Left renal pelvis (tissue), 4 donors: ENCODE results near the gene IMMP2L. TPM values are rescaled to one million over a fixed set of nuclear protein-coding genes. Genes with fewer than 3 reads are reported as not detected.

Source experiments
- DNase-seq, 4 donors: peaks; one replicate each; pipeline ENCODE4 v3.0.0-alpha.2; 2013; ENCODE audit warnings: low read depth in 4 of 4, low spot score in 3 of 4
- polyA plus RNA-seq, 4 donors: library from polyadenylated mRNA; unstranded; fragments of 120-200 nt; gene quantifications; one replicate each; pipeline ENCODE4 v1.2.1, GENCODE V29; 2013; ENCODE audit not compliant: insufficient read length in 4 of 4

Gene IMMP2L
- polyA plus RNA-seq, 4 donors, result 19.8 to 41.9 (median 41.3) TPM

DNA sequence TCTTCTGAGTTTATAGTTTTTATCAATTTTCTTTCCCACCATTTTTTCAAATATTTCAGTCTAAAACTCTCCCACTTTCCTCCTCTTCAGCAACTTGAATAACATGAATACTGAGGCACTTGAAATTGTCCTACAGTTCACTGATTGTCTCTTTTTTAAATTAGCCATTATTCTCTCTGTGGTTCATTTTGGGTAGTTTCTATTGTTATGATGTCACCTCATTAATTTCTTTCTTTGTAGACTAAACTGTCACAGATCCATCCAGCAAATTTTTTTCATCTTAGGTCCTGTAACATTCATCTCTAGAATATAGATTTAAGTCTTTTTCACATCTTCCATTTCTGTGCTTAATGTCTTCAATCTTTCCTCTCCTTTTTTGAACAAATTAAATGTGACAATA, 326.6 kb downstream of the IMMP2L start:
- no peak for DNase-seq

DNA sequence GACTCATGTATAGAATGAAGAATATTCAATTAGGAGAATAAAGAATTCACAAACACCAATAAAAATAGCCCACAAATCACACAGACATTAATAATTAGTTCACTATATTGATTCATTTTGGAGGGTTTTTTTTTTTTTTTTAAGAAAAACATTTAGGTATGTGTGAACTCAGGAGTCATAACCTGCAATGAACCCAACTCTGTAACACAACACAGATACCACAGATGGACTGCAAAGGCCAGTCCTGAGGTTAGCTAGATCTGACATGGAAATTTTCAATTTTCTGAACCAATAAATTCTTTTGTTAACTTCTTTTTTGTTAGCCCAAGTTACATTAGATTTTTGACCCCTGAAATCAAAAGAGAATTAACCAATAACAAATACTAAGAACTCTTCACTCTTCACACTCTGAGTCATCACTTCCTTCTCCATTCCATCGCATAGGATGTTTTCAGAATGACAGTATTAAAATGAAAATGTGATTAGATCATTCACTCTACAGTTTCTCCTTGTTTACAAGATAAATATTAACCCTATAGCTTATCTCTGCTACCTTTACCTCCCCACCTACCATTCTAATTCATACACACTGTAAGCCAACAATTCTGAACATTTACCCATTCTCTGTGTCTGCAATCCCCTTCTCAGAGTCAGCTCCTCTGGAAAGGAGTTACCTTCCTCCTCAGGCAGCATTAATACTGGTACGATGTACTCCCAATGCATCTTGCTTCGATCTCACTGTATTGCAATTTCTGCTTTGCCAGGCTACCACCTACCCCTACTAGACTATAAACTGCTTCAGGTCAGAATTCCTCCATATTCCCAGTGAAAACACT, 329.8 kb downstream of the IMMP2L start:
- DNase-seq, result no peak

DNA sequence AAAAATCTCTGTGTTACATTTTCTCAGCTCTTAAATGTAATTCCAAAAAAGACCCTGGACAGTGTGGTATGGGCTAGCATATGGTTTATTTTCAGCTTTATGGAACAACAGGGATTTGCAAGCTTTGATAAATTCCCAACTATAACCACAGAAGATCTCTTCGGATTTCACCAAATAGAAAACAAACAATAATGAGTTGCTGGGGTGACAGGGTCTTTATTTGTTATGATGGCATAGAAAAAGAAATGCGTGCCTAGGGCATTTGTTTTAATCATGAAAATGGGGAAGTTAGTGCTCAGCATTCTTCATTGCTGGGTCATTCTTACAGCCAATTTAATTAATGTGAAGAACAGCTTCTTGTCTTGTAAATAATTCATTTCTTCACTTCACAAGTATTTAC, 332.4 kb downstream of the IMMP2L start:
- no peak for DNase-seq

DNA sequence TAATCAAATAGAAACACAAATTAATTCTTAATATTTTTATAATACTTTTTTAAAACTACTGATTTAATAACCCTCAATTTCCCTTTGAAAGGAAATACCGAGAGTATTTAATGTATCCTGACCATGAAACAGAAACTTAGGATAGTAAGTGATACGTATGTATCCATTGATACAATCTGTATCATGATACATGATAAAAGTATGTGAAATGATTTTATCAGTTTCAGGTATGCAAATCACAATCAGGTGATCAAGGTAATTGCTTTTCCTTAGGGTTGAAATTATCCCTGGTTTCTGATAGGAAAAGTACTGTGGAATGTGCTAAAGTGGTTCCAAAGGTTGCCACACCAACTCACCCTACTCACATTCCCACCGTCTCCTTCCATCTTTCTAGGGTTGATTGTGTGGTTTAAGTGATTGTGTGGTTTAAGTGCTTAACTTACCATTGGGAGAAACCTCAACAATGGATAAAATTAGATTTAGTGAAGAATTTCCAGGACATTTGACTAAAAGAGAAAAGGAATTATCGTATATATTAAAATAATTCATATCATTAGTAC, 333.0 kb downstream of the IMMP2L start:
- no peak for DNase-seq

DNA sequence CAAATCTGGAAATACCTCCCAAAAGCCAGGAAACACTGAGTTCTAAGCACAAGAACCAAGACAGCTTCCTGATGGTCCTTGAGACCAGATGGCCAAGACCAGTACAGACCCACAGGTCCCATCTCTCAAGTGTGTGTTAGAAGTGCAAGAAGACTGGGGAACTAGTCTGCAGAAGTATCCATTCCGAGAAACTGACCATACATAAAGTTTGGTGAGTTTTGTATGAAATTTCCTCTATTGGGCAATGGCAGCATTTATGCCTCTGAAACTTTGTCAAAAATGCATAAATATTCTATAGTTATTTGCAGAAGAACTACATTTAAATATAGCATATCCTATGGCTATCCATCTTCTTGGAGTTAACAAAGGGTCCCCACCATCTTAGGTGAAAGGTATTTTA, 333.9 kb downstream of the IMMP2L start:
- DNase-seq, result no peak

DNA sequence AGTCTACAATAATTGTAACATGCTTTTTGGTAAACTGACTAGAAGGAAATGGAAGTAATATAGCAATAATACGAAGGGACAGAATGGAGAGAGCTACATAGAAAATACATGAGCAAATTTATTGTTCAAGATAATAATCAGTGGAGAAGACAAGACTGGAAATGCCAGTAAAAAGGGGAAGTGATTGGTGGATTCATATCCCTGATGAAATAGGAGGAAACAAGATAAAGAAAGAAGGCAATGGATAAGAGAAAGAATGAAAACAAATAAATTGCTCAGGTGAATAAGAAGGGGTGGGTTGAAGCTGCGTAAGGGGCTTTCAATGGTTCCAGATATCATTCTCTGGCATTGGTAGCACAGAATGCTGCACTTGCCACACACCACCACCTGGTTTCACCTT, 335.5 kb downstream of the IMMP2L start:
- no peak for DNase-seq

DNA sequence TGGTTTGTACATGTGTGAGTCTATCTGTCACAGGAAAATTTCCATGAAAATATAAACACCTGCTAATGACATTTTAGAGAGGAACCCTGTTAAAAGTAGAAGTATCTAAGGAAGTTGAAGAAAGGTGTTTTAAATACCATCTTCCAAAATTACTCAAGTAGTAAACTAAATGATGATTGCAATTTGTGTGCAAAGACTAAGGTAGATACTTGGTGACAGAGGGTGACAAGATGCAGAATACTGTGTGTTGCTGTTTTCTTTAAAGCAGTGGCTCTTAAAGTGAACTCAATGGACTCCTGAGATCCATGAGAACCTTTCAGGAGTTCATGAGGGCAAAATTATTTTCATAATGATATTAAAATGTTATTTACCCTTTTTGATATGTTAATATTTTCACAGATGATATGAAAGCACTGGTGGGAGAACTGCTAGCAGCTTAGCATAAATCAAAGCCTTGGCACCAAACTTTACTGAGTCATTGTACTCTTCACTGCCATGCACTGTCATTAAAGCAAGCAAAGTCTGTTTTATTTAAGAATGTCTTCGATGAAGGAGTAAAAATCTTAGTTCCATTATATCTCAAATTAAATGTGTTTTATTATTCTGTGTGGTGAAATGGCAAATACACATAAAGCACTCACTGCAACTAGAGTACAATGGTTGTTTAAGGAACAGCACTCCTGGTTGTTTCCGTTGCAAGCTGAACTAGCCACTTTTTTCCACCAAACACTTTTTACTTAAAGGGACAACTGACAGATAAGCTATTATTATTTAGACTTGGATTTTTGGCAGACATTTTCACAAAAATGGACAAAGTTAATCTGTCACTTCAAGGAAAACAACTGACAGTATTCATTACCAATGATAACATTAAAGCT, 337.7 kb downstream of the IMMP2L start:
- DNase-seq, result no peak

DNA sequence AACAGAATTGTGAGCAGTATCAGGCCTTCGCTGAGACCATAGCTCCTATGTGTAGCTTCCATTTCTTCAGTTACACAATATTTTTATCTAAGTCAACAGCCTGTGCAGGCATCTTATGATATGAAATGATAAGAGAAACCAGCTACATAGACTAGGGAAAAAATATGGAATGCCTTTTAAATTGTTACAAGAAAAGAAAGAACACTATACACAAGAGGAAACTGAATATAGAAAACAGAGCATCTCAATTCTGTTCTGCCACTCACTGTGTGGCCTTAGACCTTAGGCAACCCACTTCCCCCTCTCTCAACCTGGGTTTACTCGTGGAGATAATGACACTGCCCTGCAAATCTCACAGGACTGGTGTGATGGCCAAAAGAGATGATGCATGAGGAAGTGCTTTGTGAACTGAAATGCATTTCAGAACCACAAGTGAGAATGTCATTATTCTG, 338.5 kb downstream of the IMMP2L start:
- DNase-seq, result no peak

DNA sequence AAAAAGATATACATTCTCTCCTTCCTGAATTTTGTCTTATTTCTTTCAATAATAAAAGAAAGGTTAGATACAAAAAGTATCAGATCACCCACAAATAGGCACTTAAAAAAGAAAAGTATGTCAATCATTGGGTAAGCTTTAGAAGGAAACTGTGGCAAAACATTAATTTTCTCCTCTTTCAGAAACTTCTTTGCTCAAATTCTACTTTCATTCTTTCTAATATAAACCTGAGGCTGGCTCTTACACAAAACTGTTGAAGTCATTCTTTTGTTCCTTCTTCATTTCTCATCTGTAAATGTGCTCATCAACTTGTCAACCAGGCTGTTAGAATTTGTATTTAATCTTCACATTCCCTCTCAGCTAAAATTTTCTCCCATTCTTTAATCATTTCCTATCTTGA, 346.7 kb downstream of the IMMP2L start:
- DNase-seq, result no peak

DNA sequence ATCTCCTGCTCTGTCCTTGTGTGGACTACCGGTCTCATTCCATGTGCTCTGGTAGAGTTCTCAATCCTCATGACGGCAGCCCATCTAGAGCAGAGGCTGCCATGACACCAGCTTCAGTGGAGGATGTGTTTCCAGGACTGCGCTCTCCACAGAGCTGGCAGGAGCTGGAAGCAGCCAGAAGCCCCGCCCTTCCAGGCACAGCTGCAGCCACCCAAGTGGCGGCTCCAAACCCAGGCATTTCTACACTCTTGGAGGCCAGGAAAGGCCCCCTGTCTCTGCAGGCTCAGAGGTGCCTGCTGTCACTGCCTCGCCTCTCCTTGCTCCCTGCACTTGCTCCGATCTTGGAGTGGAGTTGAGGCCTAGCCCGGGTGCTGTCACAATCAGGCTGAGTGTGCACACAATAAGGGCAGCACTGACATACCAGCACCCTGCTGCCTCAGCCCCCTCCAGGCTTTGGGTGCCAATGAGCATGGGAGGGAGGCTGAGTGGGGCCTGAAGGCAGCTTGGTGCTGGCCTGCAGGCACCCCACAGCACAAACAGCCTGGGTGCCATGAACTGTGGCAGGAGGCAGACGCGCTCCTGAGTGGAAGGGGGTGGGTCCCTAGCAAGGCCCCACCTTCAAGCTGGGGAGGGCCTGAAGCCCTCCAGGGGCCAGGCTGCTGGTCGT, 349.3 kb downstream of the IMMP2L start:
- DNase-seq, result no peak

DNA sequence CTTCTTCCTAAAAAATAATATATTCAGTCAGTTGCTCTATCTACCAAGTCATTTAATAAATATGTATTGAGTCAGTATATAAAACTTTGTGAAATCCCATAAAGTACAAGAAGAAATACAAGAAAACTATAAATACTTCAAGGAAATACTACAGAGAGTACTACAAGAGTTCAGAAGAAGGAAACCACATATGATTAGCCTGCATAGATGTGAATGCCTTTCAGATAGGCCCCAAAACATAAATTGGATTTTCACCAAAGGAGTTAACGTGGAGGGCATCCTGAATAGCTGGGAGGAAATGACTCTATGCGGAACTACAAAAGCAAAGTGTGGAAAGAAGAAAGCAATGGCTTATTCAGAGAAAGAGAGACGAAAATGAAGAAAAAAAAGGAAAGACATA, 351.3 kb downstream of the IMMP2L start:
- no peak for DNase-seq

DNA sequence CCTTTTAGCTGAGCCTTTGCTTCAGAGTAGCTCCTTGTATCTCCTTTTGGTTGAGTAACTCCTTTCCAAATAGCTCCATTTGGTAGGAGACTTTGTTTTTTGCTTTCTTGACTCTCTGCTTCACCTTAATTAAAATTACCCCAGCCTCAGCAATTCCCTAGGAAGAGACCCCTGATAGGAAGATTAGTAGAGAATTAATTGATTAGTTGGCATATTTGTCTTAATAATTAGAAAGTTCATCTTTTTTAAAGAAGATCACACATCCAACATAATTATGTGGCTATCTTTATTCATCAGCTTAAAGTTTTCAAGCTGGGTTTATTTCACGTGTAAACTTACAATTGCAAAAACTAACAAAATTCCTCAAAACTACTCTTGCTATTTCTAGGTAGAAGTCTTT, 352.2 kb downstream of the IMMP2L start:
- no peak for DNase-seq

DNA sequence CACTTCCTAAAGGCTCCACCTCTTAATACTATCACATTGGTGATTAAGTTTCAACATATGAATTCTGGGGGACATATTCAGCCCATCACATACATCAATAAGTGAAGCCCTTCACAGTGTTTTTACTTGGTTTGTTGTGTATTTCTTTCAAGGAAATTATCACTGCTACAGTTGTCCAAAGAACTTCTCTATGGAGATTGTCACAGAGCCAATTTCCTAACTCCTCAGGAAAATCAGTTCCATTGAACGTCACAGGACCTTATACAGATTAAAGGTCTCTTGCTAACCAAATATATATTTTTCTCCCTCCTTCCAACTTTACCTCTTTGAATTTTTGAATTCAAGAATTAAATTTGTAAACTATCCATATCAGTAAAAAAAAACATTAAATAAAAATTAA, 357.0 kb downstream of the IMMP2L start:
- no peak for DNase-seq

DNA sequence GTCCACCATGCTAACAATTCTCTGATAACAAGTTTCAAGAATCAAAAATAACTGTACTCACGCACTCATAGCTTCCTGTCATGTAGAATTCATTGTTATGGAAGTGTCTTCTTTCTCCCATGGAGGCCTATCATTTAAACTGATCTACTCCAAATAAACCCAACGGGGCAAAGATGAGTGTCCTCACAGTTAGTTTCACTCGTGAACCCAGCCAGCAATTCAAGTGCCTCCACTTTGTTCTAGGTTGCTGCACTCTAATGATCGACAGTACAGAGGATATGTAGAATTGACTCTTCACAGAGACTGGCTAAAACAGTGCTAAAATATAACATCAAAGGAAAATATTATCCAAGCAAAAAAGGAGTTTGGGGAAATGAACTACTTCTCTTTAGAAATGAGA, 360.0 kb downstream of the IMMP2L start:
- DNase-seq, result no peak

DNA sequence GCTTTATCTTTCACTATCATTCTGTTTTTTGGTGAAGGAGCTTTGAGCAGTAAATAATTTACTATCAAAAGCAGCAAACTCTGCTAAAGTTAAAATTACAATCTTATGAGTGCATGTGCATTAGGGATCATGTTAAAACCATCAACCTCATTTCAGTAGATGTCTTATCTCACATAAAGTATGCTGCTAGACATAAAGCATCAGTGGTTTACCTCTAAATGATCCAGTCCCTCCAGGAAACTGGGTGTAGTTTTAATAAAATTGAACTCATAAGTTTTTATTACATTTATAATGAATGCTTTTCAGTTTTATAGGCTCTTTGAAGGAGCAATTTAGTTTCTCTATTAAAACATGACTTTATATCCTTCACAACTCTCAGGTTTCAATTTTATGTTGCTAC, 362.6 kb downstream of the IMMP2L start:
- DNase-seq, result no peak

DNA sequence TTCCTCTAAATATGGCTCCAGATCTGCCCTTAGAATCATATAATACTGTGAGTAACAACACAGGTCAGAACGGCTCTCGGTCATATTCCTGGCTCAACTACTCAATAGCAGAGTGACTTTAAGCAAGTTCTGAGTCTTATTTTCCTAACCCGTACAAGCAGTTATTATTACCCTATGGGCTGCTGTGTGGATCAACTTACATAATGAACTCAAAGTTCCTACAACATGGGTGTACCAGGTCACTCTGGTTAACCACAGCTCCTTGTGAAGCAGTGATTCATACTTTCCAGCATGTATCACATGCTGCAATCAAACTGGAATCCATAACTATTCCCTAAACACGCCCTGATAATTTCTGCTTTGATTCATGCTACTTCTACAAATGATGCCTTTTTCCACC, 364.0 kb downstream of the IMMP2L start:
- DNase-seq, result no peak

DNA sequence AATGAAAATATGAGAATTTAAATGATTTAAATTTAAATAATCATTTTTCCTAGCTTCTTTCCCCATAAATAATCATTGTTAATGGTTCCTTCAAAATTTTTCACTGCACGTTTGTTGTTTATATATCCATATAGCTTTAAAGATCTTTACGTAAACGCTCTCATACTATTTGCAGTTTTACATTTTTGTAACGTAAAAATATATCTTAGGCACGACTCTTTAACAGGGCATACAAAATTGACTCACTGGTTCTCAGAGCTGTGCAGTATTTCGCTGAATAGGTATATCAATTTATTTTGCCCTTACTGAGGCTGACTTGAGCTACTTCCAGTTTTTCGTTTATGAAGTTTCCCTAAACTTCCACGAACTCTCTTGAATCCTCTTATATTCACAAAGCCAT, 365.6 kb downstream of the IMMP2L start:
- DNase-seq, result no peak

DNA sequence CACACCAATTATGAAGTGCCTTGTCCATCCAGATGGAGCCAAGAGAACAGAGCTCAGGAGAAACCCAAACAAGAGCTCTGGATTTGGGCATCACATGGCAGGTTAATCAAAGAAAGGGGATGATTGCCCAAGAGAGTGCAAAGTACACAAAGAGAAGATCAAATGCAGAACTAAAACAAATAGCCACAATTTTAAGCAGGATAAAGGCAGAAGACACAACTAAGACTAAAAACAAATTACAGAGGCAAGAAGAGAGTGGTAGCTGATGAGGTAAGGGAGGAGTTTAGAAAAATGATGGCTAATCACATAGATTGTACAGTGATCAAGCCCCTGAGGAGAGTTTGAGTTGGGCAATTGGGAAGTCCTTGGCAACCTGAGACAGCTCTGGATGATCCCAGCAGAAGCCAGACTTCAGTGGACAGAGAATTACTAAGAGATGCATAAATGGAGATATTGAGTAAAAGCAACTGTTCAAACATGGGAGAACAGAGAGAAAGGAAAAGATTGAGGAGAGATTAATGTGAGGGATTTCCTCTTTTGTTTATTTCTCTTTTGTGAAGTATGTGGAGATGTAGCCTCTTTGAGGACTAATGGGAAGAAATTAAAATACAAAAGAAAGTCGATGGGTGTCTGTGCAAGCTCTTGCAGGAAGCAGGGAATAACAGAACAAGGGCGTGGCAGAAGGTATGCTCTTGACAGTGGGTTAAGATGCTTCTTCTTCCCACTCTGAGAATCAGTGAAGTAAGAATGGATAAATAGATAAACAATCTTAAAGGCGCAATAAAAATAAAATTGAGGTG, 369.5 kb downstream of the IMMP2L start:
- DNase-seq, result no peak

DNA sequence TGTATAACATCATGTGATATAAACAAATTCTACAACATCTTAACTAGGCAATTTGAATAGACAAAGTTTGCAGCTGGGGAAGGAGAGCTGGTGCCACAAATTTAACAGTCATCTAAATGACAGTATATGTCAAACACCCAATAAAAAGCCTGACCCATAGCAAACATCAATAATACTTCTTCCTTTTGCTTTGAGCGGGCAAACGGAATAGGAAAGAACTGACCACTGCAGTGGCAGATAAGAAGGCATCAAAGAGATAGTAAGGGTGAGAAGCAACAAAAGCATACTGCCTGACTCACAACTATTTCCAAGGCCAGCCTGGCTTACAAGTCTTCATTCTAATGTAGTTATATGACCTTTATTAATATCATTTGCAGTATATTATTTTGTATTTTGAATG, 371.5 kb downstream of the IMMP2L start:
- no peak for DNase-seq

DNA sequence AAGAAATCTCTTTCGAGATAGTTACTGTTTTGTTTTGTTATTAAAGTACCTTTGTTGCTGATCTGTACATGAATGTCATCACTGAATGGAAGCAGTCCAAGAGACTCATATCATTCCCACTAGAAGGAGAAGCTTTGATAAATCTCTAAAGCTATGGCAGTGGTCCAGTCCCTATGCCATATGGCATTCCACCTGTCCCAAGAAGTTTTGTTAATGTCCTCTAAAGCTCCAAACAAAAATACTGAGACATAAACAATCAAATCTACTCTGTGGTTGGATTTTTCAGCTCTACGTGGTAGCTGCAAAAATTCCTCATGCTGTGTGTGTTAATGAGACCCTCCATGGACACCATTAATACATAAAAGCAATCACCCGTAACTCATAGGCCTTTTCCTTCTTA, 377.3 kb downstream of the IMMP2L start:
- no peak for DNase-seq
